WI38 (cell line): ENCODE results near the gene IPO8.
"Not testable (repeated sequence)": the region's sequence is repeated elsewhere in the genome, so short reads cannot be mapped to it uniquely, and the experiment has no call there.

ENCODE experiments used
- H3K4me3 ChIP-seq: 2 replicates; pipeline ENCODE4 v1.5.1; 2011; ENCODE audit warnings: low read depth, mild to moderate bottlenecking, control low read depth, low read length
- TF ChIP-seq, protein P1 (sequence below): IDR thresholded peaks from 2 replicates; pipeline ENCODE4 v1.5.1; 2012; ENCODE audit warnings: low read depth, mild to moderate bottlenecking, control low read depth, low read length

Gene IPO8

DNA sequence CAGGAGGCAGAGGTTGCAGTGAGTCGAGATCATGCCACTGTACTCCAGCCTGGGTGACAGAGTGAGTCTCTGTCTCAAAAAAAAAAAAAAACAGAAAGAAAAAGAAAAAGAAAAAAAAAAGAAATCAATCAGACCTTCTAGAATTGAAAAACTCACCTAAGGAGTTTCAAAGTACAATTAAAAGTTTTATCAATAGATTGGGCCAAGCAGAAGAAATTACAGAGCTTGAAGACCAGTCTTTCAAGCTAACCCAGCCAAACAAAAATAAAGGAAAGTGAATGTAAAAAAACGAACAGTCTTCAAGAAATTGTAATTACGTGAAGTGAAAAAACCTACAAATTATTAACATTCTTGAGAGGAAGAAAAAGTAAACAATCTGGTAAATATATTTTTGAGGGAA is 93.0 kb downstream of the IPO8 start:
- H3K4me3 ChIP-seq, result no peak overlapping the region
- TF ChIP-seq, protein P1, sequence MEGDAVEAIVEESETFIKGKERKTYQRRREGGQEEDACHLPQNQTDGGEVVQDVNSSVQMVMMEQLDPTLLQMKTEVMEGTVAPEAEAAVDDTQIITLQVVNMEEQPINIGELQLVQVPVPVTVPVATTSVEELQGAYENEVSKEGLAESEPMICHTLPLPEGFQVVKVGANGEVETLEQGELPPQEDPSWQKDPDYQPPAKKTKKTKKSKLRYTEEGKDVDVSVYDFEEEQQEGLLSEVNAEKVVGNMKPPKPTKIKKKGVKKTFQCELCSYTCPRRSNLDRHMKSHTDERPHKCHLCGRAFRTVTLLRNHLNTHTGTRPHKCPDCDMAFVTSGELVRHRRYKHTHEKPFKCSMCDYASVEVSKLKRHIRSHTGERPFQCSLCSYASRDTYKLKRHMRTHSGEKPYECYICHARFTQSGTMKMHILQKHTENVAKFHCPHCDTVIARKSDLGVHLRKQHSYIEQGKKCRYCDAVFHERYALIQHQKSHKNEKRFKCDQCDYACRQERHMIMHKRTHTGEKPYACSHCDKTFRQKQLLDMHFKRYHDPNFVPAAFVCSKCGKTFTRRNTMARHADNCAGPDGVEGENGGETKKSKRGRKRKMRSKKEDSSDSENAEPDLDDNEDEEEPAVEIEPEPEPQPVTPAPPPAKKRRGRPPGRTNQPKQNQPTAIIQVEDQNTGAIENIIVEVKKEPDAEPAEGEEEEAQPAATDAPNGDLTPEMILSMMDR, result no peak

DNA sequence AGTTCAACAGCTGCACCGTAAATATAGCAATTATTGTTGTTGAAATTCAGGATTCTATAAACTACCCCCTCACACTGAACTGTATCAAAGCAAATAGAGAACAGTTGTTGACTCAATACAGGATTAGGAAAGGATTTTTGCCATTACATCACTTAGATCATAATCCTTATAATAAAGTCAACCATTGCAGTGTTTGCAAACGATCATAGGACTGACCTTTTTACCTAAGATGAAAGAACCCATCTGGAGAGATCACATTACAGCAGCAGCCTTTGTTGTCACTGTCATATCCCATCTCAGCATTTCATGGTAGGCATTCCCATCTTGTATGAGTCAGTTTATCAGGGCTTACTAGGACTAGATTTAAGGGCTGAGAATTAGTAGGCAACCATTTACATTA is 96.1 kb downstream of the IPO8 start:
- no peak overlapping the region for H3K4me3 ChIP-seq
- TF ChIP-seq, protein P1, result no peak

DNA sequence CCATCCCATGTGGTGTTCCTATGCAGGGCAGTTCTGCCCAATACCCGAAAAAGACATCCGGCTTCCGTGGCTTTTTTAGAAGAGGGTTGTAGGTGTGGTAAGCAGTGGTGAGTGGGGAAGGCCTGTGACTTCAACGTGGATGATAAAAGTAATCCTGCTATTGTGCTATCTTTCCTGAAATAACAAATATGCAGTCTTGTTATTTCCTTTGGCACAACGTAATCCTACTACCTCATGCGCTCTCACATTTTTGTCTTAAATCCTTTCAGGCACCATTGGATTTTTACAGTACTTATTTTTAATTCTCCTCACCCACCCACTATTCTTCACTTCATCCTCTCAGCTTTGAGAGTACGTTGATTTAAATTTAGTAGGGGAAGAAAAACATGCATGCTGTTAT is 96.8 kb downstream of the IPO8 start:
- H3K4me3 ChIP-seq, result no peak overlapping the region
- TF ChIP-seq, protein P1, result no peak

DNA sequence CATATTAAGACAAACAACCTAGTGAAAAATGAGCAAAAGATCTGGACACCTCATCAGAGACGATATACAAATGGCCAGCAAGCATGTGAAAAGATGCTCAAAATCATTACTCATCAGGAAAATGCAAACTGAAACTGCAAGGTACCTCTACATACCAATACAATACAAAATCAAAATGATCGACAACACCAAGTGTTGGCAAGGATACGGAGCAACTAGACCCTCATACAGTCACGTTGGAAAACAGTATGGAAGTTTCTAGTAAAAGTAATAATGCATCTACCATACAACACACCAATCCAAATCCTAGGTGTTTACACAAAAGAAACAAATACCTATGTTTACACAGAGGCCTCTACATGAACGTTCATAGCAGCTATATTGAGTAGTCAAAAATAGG is 99.9 kb downstream of the IPO8 start:
- H3K4me3 ChIP-seq, result no peak overlapping the region
- TF ChIP-seq, protein P1, result no peak

DNA sequence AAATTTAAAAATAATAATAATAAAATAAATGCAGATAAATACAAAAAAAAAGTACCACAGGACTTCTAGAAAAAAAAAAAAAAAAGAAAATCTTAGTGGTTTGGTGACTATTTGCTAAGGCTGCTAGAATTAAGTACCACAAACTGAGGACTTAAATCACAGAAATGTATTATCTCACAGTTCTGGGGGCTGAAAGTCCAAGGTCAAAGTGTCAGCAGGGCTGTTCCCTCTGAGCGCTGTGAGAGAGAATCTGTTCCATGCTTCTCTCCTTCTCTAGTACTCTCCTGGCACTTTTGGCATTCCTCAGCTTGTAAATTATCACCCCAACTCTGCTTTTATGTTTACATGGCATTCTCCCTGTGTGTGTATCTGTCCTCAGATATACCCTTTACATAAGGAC is 101.2 kb downstream of the IPO8 start:
- TF ChIP-seq, protein P1, result no peak
- no peak overlapping the region for H3K4me3 ChIP-seq

DNA sequence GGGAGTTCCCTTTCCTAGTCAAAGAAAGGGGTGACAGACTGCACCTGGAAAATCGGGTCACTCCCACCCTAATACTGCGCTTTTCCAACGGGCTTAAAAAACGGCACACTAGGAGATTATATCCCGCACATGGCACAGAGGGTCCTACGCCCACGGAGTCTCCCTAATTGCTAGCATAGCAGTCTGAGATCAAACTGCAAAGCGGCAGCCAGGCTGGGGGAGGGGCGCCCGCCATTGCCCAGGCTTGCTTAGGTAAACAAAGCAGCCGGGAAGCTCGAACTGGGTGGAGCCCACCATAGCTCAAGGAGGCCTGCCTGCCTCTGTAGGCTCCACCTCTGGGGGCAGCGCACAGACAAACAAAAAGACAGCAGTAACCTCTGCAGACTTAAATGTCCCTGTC is 107.1 kb downstream of the IPO8 start:
- not testable (repeated sequence) for H3K4me3 ChIP-seq

DNA sequence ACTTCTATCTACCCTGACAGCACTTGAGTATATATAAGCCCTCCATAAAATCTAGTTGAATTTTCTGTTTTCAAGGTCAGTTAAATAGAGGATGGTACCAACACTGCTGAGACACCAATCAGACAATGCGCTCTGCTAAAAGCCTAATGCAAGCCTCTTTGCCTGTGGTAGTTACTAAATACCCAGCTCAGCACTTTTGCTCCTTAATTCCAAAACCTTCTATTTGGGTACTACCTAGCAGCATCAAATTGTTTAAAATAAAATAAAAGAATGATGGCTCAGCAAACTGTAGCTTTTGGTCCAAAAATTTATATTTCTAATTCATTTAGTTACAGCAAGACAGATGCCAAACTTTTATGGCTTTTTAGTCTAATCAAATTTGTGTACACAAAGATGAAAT is 107.9 kb downstream of the IPO8 start:
- H3K4me3 ChIP-seq, result no peak overlapping the region
- TF ChIP-seq, protein P1, result no peak

DNA sequence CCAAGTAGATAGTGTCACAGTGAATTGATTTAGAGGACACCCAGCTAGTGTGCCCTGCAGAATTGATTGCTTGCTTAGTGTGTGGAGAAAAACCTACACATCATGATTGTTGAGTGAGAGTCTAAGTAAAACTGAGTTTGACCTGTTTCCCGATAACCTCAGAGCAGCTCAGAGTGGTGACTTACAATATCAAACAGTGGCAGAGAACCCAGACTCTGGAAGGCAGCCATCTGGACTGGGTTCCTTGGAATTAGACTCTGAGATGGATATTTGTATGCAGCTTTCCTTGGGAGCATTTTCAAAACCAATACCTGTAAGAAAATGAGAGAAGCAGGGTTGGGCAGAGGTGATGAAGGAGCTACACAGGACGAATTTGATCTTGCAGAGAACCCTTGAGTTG is 109.8 kb downstream of the IPO8 start:
- H3K4me3 ChIP-seq, result no peak overlapping the region
- TF ChIP-seq, protein P1, result no peak
